Fibroblast of the conjunctiva (primary cell): ENCODE measurements around the gene HMGCL.
"Not testable (repeated sequence)": the region's sequence is repeated elsewhere in the genome, so short reads cannot be mapped to it uniquely, and the experiment has no call there.

Experiments used
- DNase-seq: peaks from one replicate; pipeline ENCODE4 v3.0.0-alpha.2; 2010; ENCODE audit warnings: low read depth

The HMGCL gene

GRCh38 chr1:23826590-23826989 is 1.4 kb upstream of the HMGCL start:
- DNase-seq: not testable (repeated sequence)

- no peak for DNase-seq
These were observed 713 bp upstream of the HMGCL start for GRCh38 chr1:23825762-23826522.

GRCh38 chr1:23824711-23825075 is 536 bp downstream of the HMGCL start:
- DNase-seq: no peak

DNA sequence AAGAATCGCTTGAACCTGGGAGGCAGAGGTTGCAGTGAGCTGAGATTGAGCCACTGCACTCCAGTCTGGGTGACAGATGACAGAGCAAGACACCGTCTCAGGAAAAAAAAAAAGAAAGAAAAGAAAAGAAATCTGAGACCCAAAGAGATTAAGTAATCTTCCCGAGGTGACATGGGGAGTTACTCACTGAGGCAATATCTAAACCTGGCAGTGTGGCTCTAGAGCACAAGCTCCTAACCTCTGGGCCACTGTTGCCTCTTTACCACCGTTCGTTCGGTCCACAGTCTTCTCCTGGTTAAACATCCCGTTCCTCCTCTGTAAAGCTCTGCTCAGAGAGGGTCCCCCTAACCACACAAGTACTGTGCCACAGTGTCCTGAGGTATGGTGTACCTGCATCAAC is 1.5 kb downstream of the HMGCL start:
- DNase-seq: no peak

DNA sequence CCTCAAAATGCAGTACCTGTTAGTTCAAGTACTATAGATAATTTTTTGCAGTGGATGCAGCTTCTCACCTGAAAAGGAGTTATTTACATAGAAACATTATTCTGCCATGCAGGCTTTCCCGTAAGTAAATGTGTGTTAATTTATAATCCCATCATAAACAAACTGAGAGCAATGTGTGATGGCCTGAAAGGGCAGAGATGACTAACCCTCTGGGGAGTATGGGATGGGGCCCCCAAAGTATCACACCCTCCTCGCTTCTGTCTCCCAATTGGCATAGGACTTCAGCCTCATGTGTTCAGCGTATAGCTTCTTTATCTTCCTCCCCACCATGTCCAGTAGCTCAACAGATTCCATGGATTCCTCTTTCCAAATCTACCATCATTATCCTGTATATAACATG is 7.6 kb downstream of the HMGCL start:
- DNase-seq: no peak

- DNase-seq: no peak
These were observed 8.3 kb downstream of the HMGCL start for GRCh38 chr1:23816906-23817305.

DNA sequence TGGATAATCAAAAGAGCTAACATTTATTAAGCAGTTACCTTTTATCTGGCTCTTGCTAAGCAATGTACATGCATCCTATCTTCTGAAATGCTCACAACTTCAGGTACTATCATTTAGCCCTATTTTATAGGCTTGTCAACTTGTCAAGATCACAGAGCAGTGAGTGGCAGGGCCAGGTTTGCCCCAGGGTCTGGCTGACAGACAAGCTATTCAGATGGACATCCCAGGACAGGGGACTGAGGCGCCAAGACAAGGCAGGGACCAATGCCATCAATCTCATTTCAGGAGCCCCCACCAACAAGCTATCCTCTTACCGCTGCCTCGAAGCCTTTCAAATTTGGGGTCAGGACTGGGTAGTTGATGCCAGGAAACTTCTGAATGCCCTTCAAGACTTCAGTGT is 8.9 kb downstream of the HMGCL start:
- no peak for DNase-seq

DNA sequence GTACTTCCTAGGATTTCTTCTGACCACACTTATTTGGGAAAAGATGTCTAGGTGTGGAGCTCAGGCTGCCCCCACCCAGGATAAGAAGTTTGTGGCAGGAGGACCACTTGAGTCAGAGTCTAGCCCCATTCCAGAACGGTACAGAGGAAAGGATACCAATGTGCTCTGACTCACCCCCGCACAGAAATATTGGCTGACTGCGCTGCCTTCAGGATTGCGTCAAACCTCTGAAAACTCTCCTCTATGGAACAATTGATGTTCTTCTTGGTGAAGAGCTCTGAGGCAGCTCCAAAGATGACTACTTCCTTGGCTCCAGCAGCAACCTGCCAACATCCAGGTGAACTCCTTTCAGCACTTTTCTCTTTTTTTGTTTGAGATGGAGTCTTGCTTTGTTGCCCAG is 11.2 kb downstream of the HMGCL start:
- DNase-seq: no peak

GRCh38 chr1:23810818-23811540 is 14.2 kb downstream of the HMGCL start:
- DNase-seq: no peak

DNA sequence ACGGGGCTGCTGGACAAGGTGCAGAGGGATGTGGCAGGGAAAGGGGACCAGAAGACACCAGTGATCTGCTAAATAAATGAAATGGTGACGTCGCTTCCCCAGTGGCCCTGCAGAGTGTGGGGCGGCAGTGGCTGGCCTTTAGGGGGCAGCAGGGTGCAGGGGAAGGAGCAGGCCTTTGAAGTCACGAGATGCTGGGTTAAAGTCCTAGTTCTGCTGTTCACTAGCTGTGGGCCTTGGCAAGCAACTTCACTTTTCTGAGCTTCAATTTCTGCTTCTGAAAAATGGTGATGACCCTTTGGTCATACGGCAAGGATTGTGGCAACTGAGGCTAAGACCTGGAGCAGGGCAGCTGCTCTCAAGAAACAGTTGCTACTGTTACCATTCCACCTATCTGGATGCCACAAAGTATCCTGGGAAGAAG is 15.5 kb downstream of the HMGCL start:
- peak; percentile 45 for DNase-seq

- no peak for DNase-seq
These were observed 17.8 kb downstream of the HMGCL start for GRCh38 chr1:23807453-23807852.

GRCh38 chr1:23806280-23806679 is 18.9 kb downstream of the HMGCL start:
- DNase-seq: no peak

DNA sequence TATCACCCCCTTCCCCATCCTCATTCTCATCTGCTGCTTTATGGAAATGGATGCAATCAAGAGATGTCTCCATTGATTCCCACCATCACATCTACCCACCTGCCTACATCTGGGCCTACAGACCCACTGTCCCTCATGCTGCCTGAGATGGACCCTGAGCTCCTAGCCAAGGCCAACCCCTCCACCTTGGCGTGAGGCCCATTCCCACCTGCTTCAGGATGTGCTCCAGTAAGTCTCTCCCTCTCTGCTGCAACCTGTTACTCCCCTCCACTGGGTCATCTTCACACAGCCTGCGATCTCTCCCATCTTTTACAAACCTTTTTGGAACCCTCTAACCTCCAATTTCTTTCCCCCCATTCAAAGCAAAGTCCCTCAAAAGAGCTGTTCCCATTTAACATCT is 20.2 kb downstream of the HMGCL start:
- no peak for DNase-seq

GRCh38 chr1:23804183-23804835 is 20.9 kb downstream of the HMGCL start:
- DNase-seq: no peak

DNA sequence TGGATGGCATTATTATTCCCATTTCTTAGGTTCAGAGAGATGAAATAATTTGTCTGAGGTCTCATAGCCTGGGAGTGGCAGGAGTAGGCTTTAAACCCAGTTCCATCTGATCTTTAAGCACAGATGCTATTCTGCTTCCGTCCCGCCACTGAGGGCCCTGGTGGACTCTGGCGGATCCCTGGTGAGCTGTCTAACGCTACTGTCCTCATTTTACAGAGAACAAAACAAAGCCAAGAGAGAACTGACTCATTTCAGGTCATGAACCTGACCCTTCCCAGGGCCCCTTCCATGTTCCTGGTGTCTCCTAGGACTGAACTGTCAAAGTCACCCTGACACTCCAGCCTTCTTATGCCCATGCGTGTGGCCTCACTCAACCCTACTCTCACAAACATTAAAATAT is 21.6 kb downstream of the HMGCL start:
- no peak for DNase-seq

DNA sequence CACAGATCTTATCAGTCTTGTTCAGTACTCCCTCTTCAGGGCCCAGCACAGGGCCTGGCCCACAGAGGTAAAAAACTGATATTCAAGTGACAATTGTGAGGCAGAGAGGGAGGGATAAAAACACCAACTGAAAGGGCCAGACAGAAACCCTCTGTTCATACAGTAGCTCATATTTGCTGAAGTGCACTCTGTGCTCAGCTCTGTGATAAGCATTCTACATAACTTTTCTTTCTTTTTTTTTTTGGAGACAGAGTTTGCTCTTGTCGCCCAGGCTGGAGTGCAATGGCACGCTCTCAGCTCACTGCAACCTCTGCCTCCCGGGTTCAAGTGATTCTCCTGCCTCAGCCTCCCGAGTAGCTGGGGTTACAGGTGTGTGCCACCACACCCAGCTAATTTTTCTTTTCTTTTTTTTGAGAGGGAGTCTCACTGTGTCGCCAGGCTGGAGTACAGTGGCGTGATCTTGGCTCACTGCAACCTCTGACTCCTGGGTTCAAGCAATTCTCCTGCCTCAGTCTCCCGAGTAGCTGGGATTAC is 22.4 kb downstream of the HMGCL start:
- DNase-seq: not testable (repeated sequence)

DNA sequence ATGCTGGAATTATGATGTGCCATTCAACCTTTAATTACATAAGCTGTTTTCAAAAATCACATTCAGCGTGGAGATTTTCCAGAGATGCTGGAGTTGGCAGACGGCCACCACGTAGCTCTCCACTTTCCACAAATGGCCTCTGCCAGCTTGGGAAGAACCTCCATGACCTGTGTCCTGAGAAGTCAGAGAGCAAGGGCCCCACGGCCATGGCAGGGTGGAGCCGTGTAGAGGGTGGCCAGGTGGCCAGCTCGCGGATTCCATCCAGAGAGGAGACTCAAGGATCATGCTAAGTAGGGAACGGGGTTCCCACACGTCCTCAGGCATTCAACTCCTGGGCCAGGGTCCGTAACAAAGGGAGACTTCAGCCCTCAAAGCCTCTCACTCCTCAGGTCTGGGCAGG is 23.4 kb downstream of the HMGCL start:
- no peak for DNase-seq

DNA sequence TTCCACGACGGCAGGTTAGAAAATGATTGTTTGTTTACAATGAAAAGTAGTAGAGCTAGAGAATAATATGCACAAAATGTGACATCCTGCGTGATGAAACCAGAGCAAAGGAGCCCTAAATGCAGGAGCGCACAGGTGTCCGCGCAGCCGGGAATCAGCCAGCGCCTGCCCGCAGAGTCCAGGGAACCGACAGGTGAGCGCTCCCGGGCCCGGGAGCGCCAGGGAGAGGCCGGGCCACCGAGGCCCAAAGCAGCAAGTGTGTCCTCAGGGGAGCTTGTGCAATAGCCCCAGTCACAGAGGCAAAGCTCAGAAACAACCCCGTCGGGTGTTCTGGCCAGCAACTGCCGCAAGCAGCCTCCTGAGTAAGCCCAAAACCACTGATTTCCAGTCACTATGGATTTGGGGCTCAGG is 23.9 kb downstream of the HMGCL start:
- DNase-seq: no peak

GRCh38 chr1:23800400-23801337 is 24.6 kb downstream of the HMGCL start, which contains the start of gene GALE:
GALE (minus strand) TSS chr1:23800754; CDS start chr1:23799007, 1,747 bp downstream.
- DNase-seq: peak; percentile 89

GRCh38 chr1:23799570-23800399 is 25.4 kb downstream of the HMGCL start:
- no peak for DNase-seq

- no peak for DNase-seq
These were observed 26.0 kb downstream of the HMGCL start for GRCh38 chr1:23799255-23799569.
